K562 (cell line): Measurements from ENCODE around the gene TREX2.

Experiments used
- BMI1 ChIP-seq: fragments of 150-350 bp; IDR thresholded peaks from 2 replicates; pipeline ENCODE4 v1.6.1; 2014; ENCODE audit warnings: low read length
- CBX2 ChIP-seq: fragments of 200-600 bp; sonication (generic); IDR thresholded peaks from one replicate; pipeline ENCODE4 v1.6.1; 2012; ENCODE audit warnings: mild to moderate bottlenecking, low read length, inconsistent platforms; ENCODE audit not compliant: insufficient read depth, poor library complexity, severe bottlenecking
- CTCF ChIP-seq, 3 experiments: IDR thresholded peaks in 2 of 3; conservative IDR thresholded peaks in 1 of 3; 2 replicates each; pipeline ENCODE4 v1.5.1; 2011 to 2012; ENCODE audit warnings: low read length in 3 of 3, mild to moderate bottlenecking in 3 of 3, control low read depth in 2 of 3, improper control_type of control experiment in 1 of 3, inconsistent platforms in 1 of 3, low read depth in 1 of 3, mixed read lengths in 1 of 3, moderate library complexity in 1 of 3; ENCODE audit not compliant: insufficient read depth in 2 of 3
- ELF2 ChIP-seq: fragments of 250-450 bp; sonication (Bioruptor Pico); IDR thresholded peaks from 2 replicates; pipeline ENCODE4 v1.5.0; 2021; ENCODE audit warnings: mild to moderate bottlenecking
- HMG20A ChIP-seq: fragments of 450-650 bp; formaldehyde crosslinking; conservative IDR thresholded peaks from 2 replicates; pipeline ENCODE4 v1.4.0; 2020; ENCODE audit warnings: mild to moderate bottlenecking, mixed read lengths
- HNRNPL ChIP-seq: fragments of 200-400 bp; formaldehyde crosslinking; IDR thresholded peaks from 2 replicates; pipeline ENCODE4 v1.6.1; 2017; ENCODE audit warnings: low read depth, mild to moderate bottlenecking, low read length
- SFPQ ChIP-seq: fragments of 200-400 bp; formaldehyde crosslinking; IDR thresholded peaks from 2 replicates; pipeline ENCODE4 v1.6.1; 2017; ENCODE audit warnings: mild to moderate bottlenecking, low read depth, low read length, moderate library complexity
- SMARCA4 ChIP-seq: fragments of 450-650 bp; IDR thresholded peaks from 2 replicates; pipeline ENCODE4 v1.6.1; 2016

GRCh38 chrX:153405426-153405825, 40.4 kb downstream of the TREX2 start:
- TF ChIP-seq SMARCA4 (no peak), CTCF (IDR thresholded peaks at IDR 0.05 in 2 of 3, conservative IDR thresholded peaks at IDR 0.05 in 1 of 3; ENCODE audit: insufficient read depth in 2 of 3, low read depth in 1 of 3, low read length in 3 of 3) (no peak), CBX2 (no peak), SFPQ (no peak), HNRNPL (no peak), ELF2 (CRISPR knock-in tag) (no peak), HMG20A (no peak), BMI1 (no peak)
